COLO668 (cell line): ENCODE data around the gene NCDN.

Experiments
- DNase-seq: peaks from one replicate; lab custom pipeline; 2025; ENCODE audit not compliant: unreplicated experiment; lab: John Stamatoyannopoulos, UW

NCDN gene

GRCh38 chr1:35554266-35555211, 3.1 kb upstream of the NCDN start:
- DNase-seq, result no peak

GRCh38 chr1:35555212-35555584, 2.4 kb upstream of the NCDN start:
- no peak for DNase-seq

GRCh38 chr1:35555601-35556477, 1.8 kb upstream of the NCDN start:
- peak; percentile 76 for DNase-seq

GRCh38 chr1:35556484-35557117, 998 bp upstream of the NCDN start:
- DNase-seq, result peak; percentile 49

- DNase-seq, result peak; percentile 96
Measured at GRCh38 chr1:35557118-35557610, 435 bp upstream of the NCDN start, which contains the start of gene KIAA0319L. Gene KIAA0319L (minus strand): TSS chr1:35557403. CDS start chr1:35554491, 2,912 bp downstream.

GRCh38 chr1:35558374-35559316, 1.0 kb downstream of the NCDN start:
- peak; percentile 45 for DNase-seq

GRCh38 chr1:35559317-35559944, 1.8 kb downstream of the NCDN start:
- DNase-seq, result no peak

GRCh38 chr1:35560256-35561225, 2.9 kb downstream of the NCDN start:
- DNase-seq, result no peak

- no peak for DNase-seq
Measured at GRCh38 chr1:35561297-35561971, 3.8 kb downstream of the NCDN start.

GRCh38 chr1:35561972-35562680, 4.5 kb downstream of the NCDN start:
- DNase-seq, result no peak

- no peak for DNase-seq
Measured at GRCh38 chr1:35563166-35563565, 5.6 kb downstream of the NCDN start.

- DNase-seq, result peak; percentile 94
Measured at GRCh38 chr1:35564037-35564883, 6.7 kb downstream of the NCDN start.

GRCh38 chr1:35564884-35565741, 7.5 kb downstream of the NCDN start:
- no peak for DNase-seq

- DNase-seq, result no peak
Measured at GRCh38 chr1:35565742-35566133, 8.1 kb downstream of the NCDN start.

GRCh38 chr1:35567947-35568558, 10.5 kb downstream of the NCDN start:
- DNase-seq, result no peak
